Upper lobe of right lung (tissue), 1 donor: ENCODE data around the gene PAN3. TPM values are rescaled to one million over a fixed set of nuclear protein-coding genes. Genes with fewer than 3 reads are reported as not detected.

Source experiments
- ATAC-seq: fragments of 200-7000 bp; cut with Tn5 transposase; one replicate; pipeline ENCODE4 v1.9.1; 2020; ENCODE audit warnings: mild to moderate bottlenecking, moderate library complexity
- DNase-seq: peaks from one replicate; pipeline ENCODE4 v3.0.0-alpha.2; 2020
- H3K27ac ChIP-seq: fragments of 200-600 bp; one replicate; pipeline ENCODE4 v1.8.0; 2022
- H3K27me3 ChIP-seq: fragments of 200-600 bp; one replicate; pipeline ENCODE4 v1.8.0; 2022; ENCODE audit warnings: mild to moderate bottlenecking
- H3K36me3 ChIP-seq: fragments of 200-600 bp; one replicate; pipeline ENCODE4 v1.8.0; 2022
- H3K4me1 ChIP-seq: fragments of 200-600 bp; one replicate; pipeline ENCODE4 v1.8.0; 2022
- H3K4me3 ChIP-seq: fragments of 200-600 bp; one replicate; pipeline ENCODE4 v1.8.0; 2022; ENCODE audit warnings: mild to moderate bottlenecking
- H3K9me3 ChIP-seq: fragments of 200-600 bp; one replicate; pipeline ENCODE4 v1.8.0; 2022
- intact Hi-C: fragments of 100-400 bp; cut with DNase I; formaldehyde crosslinking; loops from one replicate; pipeline ENCODE4 v1.11.0; 2022
- total RNA-seq: library from RNA; stranded (reverse); fragmentation: NEBNext Ultra II Directional; extraction: Animal tissue kit (Norgen Biotek cat#: 25700); gene quantifications from one replicate; pipeline ENCODE4 v1.2.1, GENCODE V29; 2021
- TF ChIP-seq, protein P1 (sequence below): fragments of 200-600 bp; IDR thresholded peaks from one replicate; pipeline ENCODE4 v1.8.0; 2022; ENCODE audit warnings: antibody characterized with exemption
- donor health status: DM: no; HTN: yes; CAD: no; lungs with severe emphysema.

PAN3 gene
- total RNA-seq, 1 donor from 2014 or later, result 34.3 TPM

DNA sequence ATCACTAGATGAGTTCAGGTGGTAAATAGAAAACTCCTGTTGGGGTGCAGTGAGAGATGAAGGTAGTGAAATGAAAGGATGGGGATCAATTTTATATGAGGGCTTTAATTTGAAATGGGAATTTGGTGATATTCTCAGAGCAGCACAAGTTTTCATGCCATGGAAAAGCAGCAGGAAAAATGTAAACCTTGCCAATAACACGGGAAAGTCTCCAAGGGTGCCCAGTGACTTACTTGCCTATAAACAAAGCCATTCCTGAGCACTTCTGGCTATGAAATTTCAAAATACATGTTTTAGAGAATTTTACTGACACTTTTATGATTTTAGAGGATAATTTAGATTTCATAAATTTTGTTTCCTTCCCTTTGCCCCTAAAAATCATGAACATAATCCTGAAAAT, 21.6 kb upstream of the PAN3 start:
- DNase-seq, result no peak
- intact Hi-C loops, result no loop called here
- H3K4me1 ChIP-seq, result no peaks in the 10 kb centered on the region
- no peak overlapping the region for H3K27ac ChIP-seq
- no peaks in the 10 kb centered on the region for H3K9me3 ChIP-seq
- H3K4me3 ChIP-seq, result no peak overlapping the region
- peaks cover 4% of the 10 kb centered on the region for H3K27me3 ChIP-seq
- TF ChIP-seq, protein P1, sequence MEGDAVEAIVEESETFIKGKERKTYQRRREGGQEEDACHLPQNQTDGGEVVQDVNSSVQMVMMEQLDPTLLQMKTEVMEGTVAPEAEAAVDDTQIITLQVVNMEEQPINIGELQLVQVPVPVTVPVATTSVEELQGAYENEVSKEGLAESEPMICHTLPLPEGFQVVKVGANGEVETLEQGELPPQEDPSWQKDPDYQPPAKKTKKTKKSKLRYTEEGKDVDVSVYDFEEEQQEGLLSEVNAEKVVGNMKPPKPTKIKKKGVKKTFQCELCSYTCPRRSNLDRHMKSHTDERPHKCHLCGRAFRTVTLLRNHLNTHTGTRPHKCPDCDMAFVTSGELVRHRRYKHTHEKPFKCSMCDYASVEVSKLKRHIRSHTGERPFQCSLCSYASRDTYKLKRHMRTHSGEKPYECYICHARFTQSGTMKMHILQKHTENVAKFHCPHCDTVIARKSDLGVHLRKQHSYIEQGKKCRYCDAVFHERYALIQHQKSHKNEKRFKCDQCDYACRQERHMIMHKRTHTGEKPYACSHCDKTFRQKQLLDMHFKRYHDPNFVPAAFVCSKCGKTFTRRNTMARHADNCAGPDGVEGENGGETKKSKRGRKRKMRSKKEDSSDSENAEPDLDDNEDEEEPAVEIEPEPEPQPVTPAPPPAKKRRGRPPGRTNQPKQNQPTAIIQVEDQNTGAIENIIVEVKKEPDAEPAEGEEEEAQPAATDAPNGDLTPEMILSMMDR, result no peak
- ATAC-seq, result no peak
- H3K36me3 ChIP-seq, result no peaks in the 10 kb centered on the region

DNA sequence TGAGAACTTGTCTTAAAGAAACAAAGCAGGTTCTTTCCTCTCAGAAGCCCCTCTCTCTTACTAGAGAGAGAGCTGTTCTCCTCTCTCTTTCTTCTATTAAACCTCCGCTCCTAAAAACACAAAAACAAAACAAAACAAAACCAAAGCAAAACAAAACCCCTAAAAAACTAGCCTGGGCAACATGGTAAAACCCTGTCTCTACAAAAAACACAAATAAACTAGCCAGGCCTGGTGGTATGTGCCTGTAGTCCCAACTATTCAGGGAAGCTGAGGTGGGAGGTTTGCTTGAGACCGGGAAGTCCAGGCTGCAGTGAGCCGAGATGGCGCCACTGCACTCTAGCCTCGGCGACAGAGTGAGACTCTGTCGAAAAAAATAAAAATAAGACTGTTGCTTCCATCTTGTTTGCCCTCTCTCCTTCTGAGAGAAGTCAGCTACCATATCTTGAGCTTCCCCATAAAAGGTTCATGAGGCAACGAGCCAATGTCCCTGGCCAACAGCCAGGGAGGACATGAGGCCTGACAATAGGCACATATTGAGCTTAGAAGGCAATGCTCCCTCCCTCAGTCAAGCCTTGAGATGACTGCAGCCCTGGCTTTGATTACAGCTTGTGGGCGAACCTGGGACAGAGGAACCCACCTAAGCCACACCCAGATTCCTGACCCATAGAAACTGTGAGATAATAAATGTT, 20.5 kb upstream of the PAN3 start:
- H3K36me3 ChIP-seq, result no peaks in the 10 kb centered on the region
- H3K27ac ChIP-seq, result no peak overlapping the region
- no peaks in the 10 kb centered on the region for H3K4me1 ChIP-seq
- H3K27me3 ChIP-seq, result peaks cover 4% of the 10 kb centered on the region
- ATAC-seq, result no peak
- intact Hi-C loops, result no loop called here
- H3K9me3 ChIP-seq, result no peaks in the 10 kb centered on the region
- H3K4me3 ChIP-seq, result no peak overlapping the region
- TF ChIP-seq, protein P1, result no peak
- no peak for DNase-seq

DNA sequence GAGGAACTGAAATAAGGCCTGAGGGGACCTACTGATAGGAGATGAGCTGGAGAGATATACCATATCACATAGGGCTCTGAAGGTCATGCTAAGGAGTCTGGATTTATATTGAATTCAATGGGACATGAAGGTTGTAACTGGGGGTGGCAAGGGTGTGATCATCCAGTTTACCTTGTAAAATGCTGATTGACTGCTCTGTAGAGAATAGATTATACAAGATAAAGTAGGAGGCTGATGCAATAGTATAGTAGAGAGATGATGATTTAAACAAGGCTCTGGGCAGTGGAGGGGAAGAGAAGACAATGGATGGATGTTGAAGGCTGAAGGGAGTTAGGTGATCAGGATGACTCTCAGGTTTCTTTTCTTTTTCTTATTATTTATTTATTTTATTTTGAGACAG, 18.0 kb upstream of the PAN3 start:
- no peak for DNase-seq
- no peaks in the 10 kb centered on the region for H3K4me1 ChIP-seq
- intact Hi-C loops, result no loop called here

DNA sequence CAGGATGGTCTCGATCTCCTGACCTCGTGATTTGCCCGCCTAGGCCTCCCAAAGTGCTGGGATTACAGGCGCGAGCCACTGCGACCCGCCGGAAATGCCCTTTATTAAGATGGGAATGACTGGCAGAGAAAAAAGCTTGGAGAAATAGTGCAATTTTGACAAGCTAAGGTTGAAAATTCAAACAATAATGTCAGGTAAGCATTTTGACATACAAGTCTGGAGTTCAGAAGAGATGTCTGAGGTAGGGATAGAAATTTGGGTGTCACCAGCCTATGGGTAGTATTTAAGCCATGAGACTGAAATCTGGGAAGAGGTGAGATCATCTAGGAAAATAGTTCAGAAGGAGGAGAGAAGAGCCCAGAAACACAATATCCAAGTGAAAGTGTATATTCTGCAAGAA, 17.1 kb upstream of the PAN3 start:
- DNase-seq (no peak), ATAC-seq (no peak)
- peaks cover 4% of the 10 kb centered on the region for H3K27me3 ChIP-seq

More for the DNA sequence above, 18.0 kb upstream of the PAN3 start:
- H3K9me3 ChIP-seq, result no peaks in the 10 kb centered on the region
- H3K27me3 ChIP-seq, result peaks cover 4% of the 10 kb centered on the region
- no peak overlapping the region for H3K27ac ChIP-seq
- H3K4me3 ChIP-seq, result no peak overlapping the region
- no peaks in the 10 kb centered on the region for H3K36me3 ChIP-seq
- TF ChIP-seq, protein P1, result no peak
- ATAC-seq, result no peak

DNA sequence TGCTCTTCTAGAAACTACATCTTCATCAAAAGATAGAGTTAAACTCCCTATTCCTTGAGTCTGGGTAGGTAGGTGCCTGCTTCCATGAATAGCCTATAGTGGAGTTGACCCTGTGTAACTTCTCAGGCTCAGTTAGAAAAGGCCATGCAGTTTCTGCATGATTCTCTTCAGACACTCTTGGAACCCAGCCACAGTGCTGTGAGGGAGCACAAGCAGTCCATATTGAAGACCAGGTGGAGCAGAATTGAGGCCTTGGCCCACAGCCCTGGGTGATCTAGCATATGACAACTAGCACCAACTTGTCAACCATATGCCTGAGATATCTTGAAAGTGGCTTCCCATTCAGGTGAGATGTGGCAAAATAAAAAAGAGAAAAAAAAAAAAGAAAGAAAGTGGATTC, 10.3 kb upstream of the PAN3 start:
- DNase-seq, result no peak
- TF ChIP-seq, protein P1, result no peak
- no peak overlapping the region for H3K4me3 ChIP-seq

More for the DNA sequence above, 17.1 kb upstream of the PAN3 start:
- intact Hi-C loops, result no loop called here
- Histone ChIP-seq H3K4me3 (no peak overlapping the region), H3K27ac (no peak overlapping the region), H3K36me3 (no peaks in the 10 kb centered on the region), H3K4me1 (no peaks in the 10 kb centered on the region), H3K9me3 (no peaks in the 10 kb centered on the region)
- TF ChIP-seq, protein P1, result no peak

DNA sequence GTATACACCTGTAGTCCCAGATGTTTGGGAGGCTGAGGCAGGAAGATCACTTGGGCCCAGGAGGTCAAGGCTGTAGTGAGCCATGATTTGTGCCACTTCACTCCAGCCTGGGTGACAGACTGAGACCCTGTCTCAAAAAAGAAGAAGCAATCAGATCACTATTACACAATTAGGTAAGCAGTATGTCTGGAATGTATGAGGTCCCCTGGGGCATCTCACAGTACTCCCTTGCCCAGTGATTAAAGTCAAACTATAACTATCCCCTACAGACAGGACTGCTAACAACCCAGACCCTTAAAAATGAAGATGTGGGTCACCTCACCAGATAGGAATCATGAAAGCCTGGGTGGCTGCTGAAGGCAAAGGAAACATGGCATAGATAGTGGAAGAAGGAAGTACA, 9.4 kb upstream of the PAN3 start:
- no peak for ATAC-seq
- intact Hi-C loops, result no loop called here

More for the DNA sequence above, 10.3 kb upstream of the PAN3 start:
- no peaks in the 10 kb centered on the region for H3K27me3 ChIP-seq
- intact Hi-C loops, result no loop called here
- H3K36me3 ChIP-seq, result no peaks in the 10 kb centered on the region
- no peaks in the 10 kb centered on the region for H3K9me3 ChIP-seq
- no peak overlapping the region for H3K27ac ChIP-seq
- ATAC-seq, result no peak
- no peaks in the 10 kb centered on the region for H3K4me1 ChIP-seq

More for the DNA sequence above, 9.4 kb upstream of the PAN3 start:
- TF ChIP-seq, protein P1, result no peak
- no peaks in the 10 kb centered on the region for H3K36me3 ChIP-seq
- no peak overlapping the region for H3K4me3 ChIP-seq
- no peaks in the 10 kb centered on the region for H3K9me3 ChIP-seq
- no peak overlapping the region for H3K27ac ChIP-seq
- no peak for DNase-seq
- H3K27me3 ChIP-seq, result no peaks in the 10 kb centered on the region
- H3K4me1 ChIP-seq, result no peaks in the 10 kb centered on the region
